H9 (cell line): ENCODE results near the gene AASS. TPM values are rescaled to one million over a fixed set of nuclear protein-coding genes. Genes with fewer than 3 reads are reported as not detected.

Experiments used
- DNase-seq: peaks from one replicate; pipeline ENCODE4 v3.0.0-alpha.2; 2017
- H2AFZ ChIP-seq: one replicate; pipeline ENCODE4 v1.6.1; 2013; ENCODE audit warnings: mild to moderate bottlenecking, low read length, control low read depth, moderate library complexity
- H2AK5ac ChIP-seq: 2 replicates; pipeline ENCODE4 v1.6.1; 2013; ENCODE audit warnings: low read length, control low read depth, mixed read lengths; ENCODE audit not compliant: insufficient read length
- H2BK120ac ChIP-seq: one replicate; pipeline ENCODE4 v1.6.1; 2013; ENCODE audit warnings: low read depth, mild to moderate bottlenecking, low read length, control low read depth, inconsistent platforms; ENCODE audit not compliant: poor library complexity, severe bottlenecking
- H2BK12ac ChIP-seq: 2 replicates; pipeline ENCODE4 v1.6.1; 2013; ENCODE audit warnings: low read length, control low read depth, mixed read lengths, low read depth; ENCODE audit not compliant: insufficient read length
- H2BK15ac ChIP-seq: 2 replicates; pipeline ENCODE4 v1.6.1; 2013; ENCODE audit warnings: low read depth, low read length, control low read depth
- H2BK20ac ChIP-seq: one replicate; pipeline ENCODE4 v1.6.1; 2013; ENCODE audit warnings: low read depth, mild to moderate bottlenecking, low read length, control low read depth, inconsistent platforms; ENCODE audit not compliant: poor library complexity, severe bottlenecking
- H2BK5ac ChIP-seq: 2 replicates; pipeline ENCODE4 v1.6.1; 2013; ENCODE audit warnings: low read length, control low read depth, mixed read lengths; ENCODE audit not compliant: insufficient read length
- H3K14ac ChIP-seq: 2 replicates; pipeline ENCODE4 v1.6.1; 2013; ENCODE audit warnings: low read length, control low read depth; ENCODE audit not compliant: insufficient read depth
- H3K18ac ChIP-seq: 2 replicates; pipeline ENCODE4 v1.6.1; 2013; ENCODE audit warnings: low read depth, mild to moderate bottlenecking, mixed read lengths, low read length, control low read depth; ENCODE audit not compliant: insufficient read length
- H3K23ac ChIP-seq: 2 replicates; pipeline ENCODE4 v1.6.1; 2013; ENCODE audit warnings: low read length, control low read depth, mixed read lengths, low read depth; ENCODE audit not compliant: insufficient read length
- H3K23me2 ChIP-seq: 2 replicates; pipeline ENCODE4 v1.6.1; 2013; ENCODE audit warnings: low read depth, mild to moderate bottlenecking, mixed read lengths, low read length, control low read depth; ENCODE audit not compliant: insufficient read length, poor library complexity, severe bottlenecking
- H3K27ac ChIP-seq: 2 replicates; pipeline ENCODE4 v1.5.1; 2013; ENCODE audit warnings: low read length, control low read depth, mixed read lengths, low read depth; ENCODE audit not compliant: insufficient read length
- H3K27me3 ChIP-seq: 2 replicates; pipeline ENCODE4 v1.6.1; 2013; ENCODE audit warnings: low read length, control low read depth, inconsistent platforms; ENCODE audit not compliant: insufficient read depth
- H3K4ac ChIP-seq: 2 replicates; pipeline ENCODE4 v1.6.1; 2013; ENCODE audit warnings: low read depth, mild to moderate bottlenecking, control low read depth, inconsistent platforms, low read length, moderate library complexity
- H3K4me1 ChIP-seq: 2 replicates; pipeline ENCODE4 v1.6.1; 2013; ENCODE audit warnings: low read length, control low read depth, inconsistent platforms; ENCODE audit not compliant: insufficient read depth
- H3K4me2 ChIP-seq: 2 replicates; pipeline ENCODE4 v1.6.1; 2013; ENCODE audit warnings: low read length, control low read depth, mixed read lengths; ENCODE audit not compliant: insufficient read length, insufficient read depth
- H3K56ac ChIP-seq: 2 replicates; pipeline ENCODE4 v1.6.1; 2013; ENCODE audit warnings: low read depth, mild to moderate bottlenecking, mixed read lengths, low read length, control low read depth; ENCODE audit not compliant: insufficient read length
- H3K79me1 ChIP-seq: 2 replicates; pipeline ENCODE4 v1.6.1; 2013; ENCODE audit warnings: low read depth, mild to moderate bottlenecking, moderate library complexity, low read length, control low read depth, inconsistent platforms; ENCODE audit not compliant: insufficient read depth, poor library complexity, severe bottlenecking
- H3K79me2 ChIP-seq: 2 replicates; pipeline ENCODE4 v1.6.1; 2013; ENCODE audit warnings: low read length, control low read depth, inconsistent platforms; ENCODE audit not compliant: insufficient read depth
- H3K9ac ChIP-seq: 2 replicates; pipeline ENCODE4 v1.6.1; 2013; ENCODE audit warnings: low read length, control low read depth, mixed read lengths; ENCODE audit not compliant: insufficient read length; ENCODE audit errors: extremely low read depth
- H3K9me3 ChIP-seq: one replicate; pipeline ENCODE4 v1.6.1; 2013; ENCODE audit warnings: low read depth, low read length, inconsistent platforms; ENCODE audit not compliant: control insufficient read depth
- H3T11ph ChIP-seq: one replicate; pipeline ENCODE4 v1.6.1; 2013; ENCODE audit warnings: mild to moderate bottlenecking, low read length, control low read depth, inconsistent platforms
- H4K20me1 ChIP-seq: one replicate; pipeline ENCODE4 v1.6.1; 2013; ENCODE audit not compliant: control insufficient read depth, insufficient read length, insufficient read depth
- H4K5ac ChIP-seq: 2 replicates; pipeline ENCODE4 v1.6.1; 2013; ENCODE audit warnings: low read depth, mild to moderate bottlenecking, mixed read lengths, low read length, control low read depth; ENCODE audit not compliant: insufficient read length
- H4K8ac ChIP-seq: replicated peaks from 2 replicates; pipeline ENCODE4 v1.6.1; 2013; ENCODE audit warnings: low read length, control low read depth, mixed read lengths, low read depth; ENCODE audit not compliant: insufficient read length
- H4K91ac ChIP-seq: 2 replicates; pipeline ENCODE4 v1.6.1; 2013; ENCODE audit warnings: low read depth, mild to moderate bottlenecking, moderate library complexity, mixed read lengths, low read length, control low read depth; ENCODE audit not compliant: insufficient read length
- H3K27ac Mint-ChIP-seq, 3 experiments: 2 replicates in 2 of 3; 3 replicates in 1 of 3; pipeline ENCODE4 v1.8.0; 2020 to 2021; ENCODE audit warnings: mixed read lengths in 3 of 3, mild to moderate bottlenecking in 1 of 3, moderate library complexity in 1 of 3
- H3K27me3 Mint-ChIP-seq: 2 replicates; pipeline ENCODE4 v1.8.0; 2021; ENCODE audit warnings: low read depth, mild to moderate bottlenecking, moderate library complexity, mixed read lengths
- H3K36me3 Mint-ChIP-seq, 3 experiments: 2 replicates in 2 of 3; 3 replicates in 1 of 3; pipeline ENCODE4 v1.8.0; 2020 to 2021; ENCODE audit warnings: low read depth in 3 of 3, mixed read lengths in 3 of 3; ENCODE audit not compliant: insufficient read depth in 1 of 3
- H3K4me1 Mint-ChIP-seq, 2 experiments: 2 replicates each; pipeline ENCODE4 v1.8.0; 2020; ENCODE audit warnings: mixed read lengths in 2 of 2
- H3K4me3 Mint-ChIP-seq, 2 experiments: 2 replicates in 1 of 2; 3 replicates in 1 of 2; pipeline ENCODE4 v1.8.0; 2020 to 2021; ENCODE audit warnings: mild to moderate bottlenecking in 2 of 2, mixed read lengths in 2 of 2, moderate library complexity in 1 of 2
- H3K9me3 Mint-ChIP-seq, 2 experiments: 2 replicates in 1 of 2; 3 replicates in 1 of 2; pipeline ENCODE4 v1.8.0; 2020; ENCODE audit warnings: mild to moderate bottlenecking in 2 of 2, mixed read lengths in 2 of 2, moderate library complexity in 1 of 2
- CTCF ChIP-seq: fragments of 200-600 bp; sonication (generic); conservative IDR thresholded peaks from 3 replicates; pipeline ENCODE4 v1.8.0; 2021; ENCODE audit warnings: antibody characterized with exemption, mild to moderate bottlenecking
- WGBS: extraction: QIAGEN DNeasy Blood & Tissue Kit; methylation state at CpG from one replicate; pipeline ENCODE4 v1.1.7; 2013; ENCODE audit warnings: missing lambda C conversion rate, low lambda C conversion rate, mixed read lengths; ENCODE audit not compliant: insufficient read length; ENCODE audit errors: extremely low coverage; 5-methylcytosine and 5-hydroxymethylcytosine counted together
- total RNA-seq: library from RNA; stranded (reverse); gene quantifications from 2 replicates; pipeline ENCODE4 v1.2.1, GENCODE V29; 2021

AASS gene
- total RNA-seq, 1 experiment from 2014 or later, result 398 TPM

- H3K4me3 Mint-ChIP-seq, result peak overlapping the region; percentile 96 to 99
Observed at GRCh38 chr7:122143376-122143750, 686 bp downstream of the AASS start.

More at GRCh38 chr7:122143376-122143750, 686 bp downstream of the AASS start:
- Mint-ChIP-seq H3K36me3 (peaks cover 31 to 44% (median 38%) of the 10 kb centered on the region in 3 experiments), H3K27me3 (no peaks in the 10 kb centered on the region), H3K4me1 (peaks cover 56 to 70% of the 10 kb centered on the region in 2 experiments), H3K9me3 (peaks cover 0 to 5% of the 10 kb centered on the region in 2 experiments; a peak in 2 of 5 replicates), H3K27ac (peak overlapping the region; percentile 93 to 99 (median 97))
- Histone ChIP-seq H3K27me3 (no peaks in the 10 kb centered on the region), H3K4ac (no peak overlapping the region; the same call in 1 of the 2 replicates), H2BK20ac (no peak overlapping the region), H2BK5ac (peak overlapping the region; percentile 15), H3K79me2 (peaks cover 61% of the 10 kb centered on the region), H2BK15ac (no peak overlapping the region), H2BK120ac (no peak overlapping the region), H3K23ac (no peak overlapping the region), H3K56ac (no peak overlapping the region), H4K91ac (no peak overlapping the region), H3K4me2 (peak overlapping the region; percentile 100), H3K23me2 (peaks cover 14% of the 10 kb centered on the region), H4K8ac (no peak overlapping the region), H4K5ac (no peak overlapping the region), H3K9me3 (no peaks in the 10 kb centered on the region), H3K4me1 (peaks cover 14% of the 10 kb centered on the region), H3K79me1 (no peaks in the 10 kb centered on the region), H3K14ac (peak overlapping the region; percentile 90), H3T11ph (no peak overlapping the region), H3K18ac (peak overlapping the region; percentile 78), H3K27ac (no peak overlapping the region), H2AK5ac (no peak overlapping the region), H2AFZ (no peak overlapping the region), H3K9ac (peak overlapping the region; percentile 98), H2BK12ac (no peak overlapping the region), H4K20me1 (peaks cover 3% of the 10 kb centered on the region)
- no peak for TF ChIP-seq CTCF
- no peak for DNase-seq
- no CpG with 5 or more reads among the region's 18 CpGs for WGBS
